PC-3 (cell line): ENCODE results near the gene DLGAP1. TPM values are rescaled to one million over a fixed set of nuclear protein-coding genes. Genes with fewer than 3 reads are reported as not detected.

Experiments
- ATAC-seq: fragments of 200-7000 bp; cut with Tn5 transposase; 2 replicates; pipeline ENCODE4 v1.9.1; 2020; ENCODE audit warnings: mild to moderate bottlenecking, moderate library complexity
- BruUV-seq: library from RNA; stranded (reverse); fragments of 400-500 nt; replicated peaks from 2 replicates; lab custom pipeline; 2021; lab: Mats Ljungman, UMichigan
- CTCF ChIA-PET: fragments of 300-600 bp; sonication (Branson Sonifier 250); formaldehyde crosslinking; loops from one replicate; lab custom pipeline; 2022; ENCODE audit warnings: antibody characterized with exemption; lab: Charles Lee
- POLR2A ChIA-PET: fragments of 300-600 bp; sonication (Branson Sonifier 250); formaldehyde crosslinking; loops from one replicate; lab custom pipeline; 2022; ENCODE audit warnings: antibody characterized with exemption; ENCODE audit not compliant: unreplicated experiment; lab: Charles Lee
- DNase-seq: peaks from one replicate; pipeline ENCODE4 v3.0.0-alpha.2; 2015
- H2AFZ ChIP-seq: fragments of 300-600 bp; sonication (generic); 2 replicates; pipeline ENCODE4 v1.6.0; 2016; ENCODE audit warnings: antibody characterized with exemption, low read length
- H3F3A ChIP-seq: fragments of 300-600 bp; sonication (generic); one replicate; pipeline ENCODE4 v1.6.0; 2017; ENCODE audit warnings: antibody characterized with exemption, low read length, control low read depth, mild to moderate bottlenecking; ENCODE audit not compliant: unreplicated experiment
- H3K27ac ChIP-seq: fragments of 300-600 bp; sonication (generic); 2 replicates; pipeline ENCODE4 v1.5.1; 2016; ENCODE audit warnings: mild to moderate bottlenecking, low read length
- H3K27me3 ChIP-seq: fragments of 300-600 bp; sonication (generic); 2 replicates; pipeline ENCODE4 v1.6.1; 2016; ENCODE audit warnings: low read length, mixed read lengths
- H3K36me3 ChIP-seq: fragments of 300-600 bp; sonication (generic); 2 replicates; pipeline ENCODE4 v1.6.1; 2016; ENCODE audit warnings: low read depth, mixed run types, low read length, mixed read lengths
- H3K4me1 ChIP-seq: fragments of 300-600 bp; sonication (generic); 2 replicates; pipeline ENCODE4 v1.5.1; 2016; ENCODE audit warnings: low read length; ENCODE audit not compliant: insufficient read depth
- H3K4me2 ChIP-seq: fragments of 300-600 bp; sonication (generic); 2 replicates; pipeline ENCODE4 v1.6.0; 2016; ENCODE audit warnings: low read length
- H3K4me3 ChIP-seq: fragments of 300-600 bp; sonication (generic); 2 replicates; pipeline ENCODE4 v1.5.1; 2016; ENCODE audit warnings: mild to moderate bottlenecking, low read length, mixed read lengths
- H3K79me2 ChIP-seq: fragments of 300-600 bp; sonication (generic); 2 replicates; pipeline ENCODE4 v1.6.1; 2017; ENCODE audit warnings: low read length, mixed read lengths
- H3K9ac ChIP-seq: fragments of 300-600 bp; sonication (generic); 2 replicates; pipeline ENCODE4 v1.6.0; 2016; ENCODE audit warnings: mild to moderate bottlenecking, low read length
- H3K9me2 ChIP-seq: fragments of 300-600 bp; sonication (generic); replicated peaks from 2 replicates; pipeline ENCODE4 v1.6.1; 2016; ENCODE audit warnings: mixed run types, low read length, mixed read lengths
- H3K9me3 ChIP-seq: fragments of 300-600 bp; sonication (generic); 2 replicates; pipeline ENCODE4 v1.6.1; 2016; ENCODE audit warnings: low read length, mixed read lengths
- H4K20me1 ChIP-seq: fragments of 300-600 bp; sonication (generic); 2 replicates; pipeline ENCODE4 v1.6.1; 2016; ENCODE audit warnings: low read length, mixed read lengths
- EZH2 ChIP-seq: fragments of 300-600 bp; sonication (generic); IDR thresholded peaks from one replicate; pipeline ENCODE4 v1.6.1; 2017; ENCODE audit warnings: antibody characterized with exemption, mild to moderate bottlenecking, low read length; ENCODE audit not compliant: unreplicated experiment
- EZH2phosphoT487 ChIP-seq: fragments of 300-600 bp; sonication (generic); IDR thresholded peaks from 2 replicates; pipeline ENCODE4 v1.6.1; 2018; ENCODE audit warnings: mild to moderate bottlenecking, antibody characterized with exemption, low read length, borderline replicate concordance
- intact Hi-C: fragments of 100-400 bp; cut with micrococcal nuclease; formaldehyde crosslinking; loops from 2 replicates; pipeline ENCODE4 v1.9.0; 2023
- total RNA-seq: library from RNA; depleted of rRNA; stranded (reverse); fragments of >200 nt; gene quantifications from 2 replicates; pipeline ENCODE4 v1.2.3, GENCODE V29; 2014
- TF ChIP-seq, protein P1 (sequence below): fragments of 300-600 bp; sonication (generic); conservative IDR thresholded peaks from 2 replicates; pipeline ENCODE4 v1.5.1; 2017; ENCODE audit warnings: antibody characterized with exemption, low read depth, mild to moderate bottlenecking, low read length

The DLGAP1 gene
- total RNA-seq, 1 experiment from 2014 or later = not detected

DNA sequence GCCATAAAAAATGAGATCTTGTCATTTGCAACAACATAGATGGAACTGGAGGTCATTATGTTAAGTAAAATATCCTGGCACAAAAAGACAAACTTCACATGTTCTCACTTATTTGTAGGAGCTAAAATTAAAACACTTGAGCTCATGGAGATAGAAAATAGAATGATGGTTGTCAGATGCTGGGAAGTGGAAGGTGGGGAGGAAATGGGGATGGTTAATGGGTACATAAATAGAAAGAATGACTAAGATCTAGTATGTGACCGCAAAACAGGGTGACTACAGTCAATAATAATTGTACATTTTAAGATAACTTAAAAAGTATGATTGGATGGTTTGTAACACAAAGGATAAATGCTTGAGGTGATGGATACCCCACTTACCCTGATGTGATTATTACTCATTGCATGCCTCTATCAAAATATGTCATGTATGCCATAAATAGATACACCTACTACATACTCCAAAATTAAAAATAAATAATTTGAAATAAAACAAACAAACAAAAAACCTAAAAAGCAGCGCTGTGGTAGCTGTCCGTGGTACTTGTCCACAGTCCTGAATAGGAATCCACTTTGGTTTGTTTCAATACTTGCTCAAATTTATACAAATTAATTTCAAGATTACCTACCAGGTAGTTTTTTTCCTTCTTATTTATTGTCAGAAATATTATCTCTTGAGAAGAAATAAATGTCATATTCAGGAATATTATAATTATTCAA is 224.5 kb downstream of the DLGAP1 start:
- Histone ChIP-seq H3K4me1 (no peaks in the 10 kb centered on the region), H3K79me2 (no peaks in the 10 kb centered on the region), H3K4me3 (no peak overlapping the region), H3F3A (no peaks in the 10 kb centered on the region), H3K27ac (no peak overlapping the region), H3K9me2 (no peaks in the 10 kb centered on the region), H3K36me3 (no peaks in the 10 kb centered on the region), H2AFZ (no peak overlapping the region), H4K20me1 (no peaks in the 10 kb centered on the region), H3K9ac (no peak overlapping the region), H3K9me3 (peaks cover 21% of the 10 kb centered on the region; the same call in 1 of the 2 replicates), H3K27me3 (no peaks in the 10 kb centered on the region), H3K4me2 (no peak overlapping the region)
- DNase-seq (no peak), ATAC-seq (no peak)
- no TSS peak for BruUV-seq
- TF ChIP-seq EZH2phosphoT487 = no peak
- POLR2A ChIA-PET = no interaction called here
- intact Hi-C loops = no loop called here
- CTCF ChIA-PET = no interaction called here

DNA sequence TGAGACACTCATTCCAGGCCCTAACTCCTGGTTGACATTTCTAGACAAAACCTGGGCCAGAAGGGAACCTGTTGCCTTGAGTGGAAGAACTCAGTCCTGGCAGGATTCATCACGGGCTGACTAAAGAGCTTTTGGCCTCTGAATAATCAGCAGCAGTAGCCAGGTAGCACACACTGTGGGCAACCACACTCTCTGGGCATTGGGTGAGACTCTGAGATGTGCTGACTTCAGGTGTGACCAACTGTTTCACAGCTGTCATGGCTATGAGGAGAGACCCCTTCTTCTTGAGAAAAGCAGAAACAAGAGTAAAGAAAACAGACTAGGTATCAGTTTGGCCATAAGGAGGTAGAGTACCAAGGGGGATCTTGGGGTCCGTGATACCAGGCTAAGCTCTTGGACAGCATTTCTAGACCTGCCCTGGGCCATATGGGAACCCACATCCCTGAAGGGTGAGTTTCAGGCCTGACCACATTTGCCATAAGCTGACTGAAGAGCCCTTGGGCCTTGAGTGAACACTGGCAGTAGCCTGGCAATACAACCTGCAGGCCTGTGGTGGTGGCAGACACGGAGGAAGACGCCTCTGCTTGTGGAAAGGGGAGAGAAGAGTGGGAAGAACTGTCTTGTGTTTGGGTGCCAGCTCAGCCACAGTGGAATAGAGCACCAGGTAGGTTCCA is 230.9 kb downstream of the DLGAP1 start:
- ChIA-PET CTCF (no interaction called here), POLR2A (no interaction called here)
- ATAC-seq (no peak), DNase-seq (no peak)
- Histone ChIP-seq H3K4me3 (no peak overlapping the region), H3K36me3 (no peaks in the 10 kb centered on the region), H4K20me1 (no peaks in the 10 kb centered on the region), H2AFZ (no peak overlapping the region), H3K9me2 (no peaks in the 10 kb centered on the region), H3K4me1 (no peaks in the 10 kb centered on the region), H3F3A (no peaks in the 10 kb centered on the region), H3K9me3 (peaks cover 18% of the 10 kb centered on the region), H3K9ac (no peak overlapping the region), H3K4me2 (no peak overlapping the region), H3K27ac (no peak overlapping the region), H3K79me2 (no peaks in the 10 kb centered on the region), H3K27me3 (no peaks in the 10 kb centered on the region)
- intact Hi-C loops = no loop called here
- BruUV-seq = no TSS peak
- no peak for TF ChIP-seq EZH2phosphoT487
- TF ChIP-seq, protein P1, sequence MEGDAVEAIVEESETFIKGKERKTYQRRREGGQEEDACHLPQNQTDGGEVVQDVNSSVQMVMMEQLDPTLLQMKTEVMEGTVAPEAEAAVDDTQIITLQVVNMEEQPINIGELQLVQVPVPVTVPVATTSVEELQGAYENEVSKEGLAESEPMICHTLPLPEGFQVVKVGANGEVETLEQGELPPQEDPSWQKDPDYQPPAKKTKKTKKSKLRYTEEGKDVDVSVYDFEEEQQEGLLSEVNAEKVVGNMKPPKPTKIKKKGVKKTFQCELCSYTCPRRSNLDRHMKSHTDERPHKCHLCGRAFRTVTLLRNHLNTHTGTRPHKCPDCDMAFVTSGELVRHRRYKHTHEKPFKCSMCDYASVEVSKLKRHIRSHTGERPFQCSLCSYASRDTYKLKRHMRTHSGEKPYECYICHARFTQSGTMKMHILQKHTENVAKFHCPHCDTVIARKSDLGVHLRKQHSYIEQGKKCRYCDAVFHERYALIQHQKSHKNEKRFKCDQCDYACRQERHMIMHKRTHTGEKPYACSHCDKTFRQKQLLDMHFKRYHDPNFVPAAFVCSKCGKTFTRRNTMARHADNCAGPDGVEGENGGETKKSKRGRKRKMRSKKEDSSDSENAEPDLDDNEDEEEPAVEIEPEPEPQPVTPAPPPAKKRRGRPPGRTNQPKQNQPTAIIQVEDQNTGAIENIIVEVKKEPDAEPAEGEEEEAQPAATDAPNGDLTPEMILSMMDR = no peak
- TF ChIP-seq EZH2 = no peak

DNA sequence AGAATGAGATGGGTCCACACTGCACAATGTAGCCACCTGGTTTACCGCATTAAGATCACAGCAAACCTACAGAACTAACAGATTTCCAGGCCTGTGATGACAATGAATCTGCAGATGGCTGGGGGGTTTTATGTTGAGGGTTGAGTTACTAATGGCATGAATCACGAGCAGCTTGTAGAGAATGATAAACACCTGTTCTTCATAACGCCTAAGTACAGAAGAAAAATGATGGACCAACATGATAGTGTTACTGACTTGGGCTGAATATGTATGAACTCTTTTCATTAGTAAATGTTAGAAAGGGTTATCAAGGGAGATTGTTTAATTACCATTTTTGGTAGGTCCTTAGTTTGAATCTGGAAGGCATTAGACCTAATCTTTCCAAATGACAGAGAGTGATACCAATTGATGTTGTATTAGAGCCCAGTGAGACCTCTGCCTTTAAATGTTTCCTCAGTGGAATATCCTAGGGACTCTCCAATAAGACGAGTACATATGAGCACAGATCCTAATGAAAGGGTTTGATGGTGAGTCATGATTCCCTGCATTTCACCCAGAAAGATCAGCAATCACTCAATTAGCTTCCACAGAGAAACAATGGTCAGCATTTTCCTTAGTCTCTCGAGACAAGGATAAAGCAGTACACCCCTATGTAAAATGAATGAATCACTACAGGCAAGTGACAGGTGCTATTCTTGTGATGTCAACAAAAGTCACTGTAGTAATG is 243.8 kb downstream of the DLGAP1 start:
- Histone ChIP-seq H3K79me2 (no peaks in the 10 kb centered on the region), H3K27ac (no peak overlapping the region), H3F3A (no peaks in the 10 kb centered on the region), H3K4me2 (no peak overlapping the region), H3K4me3 (no peak overlapping the region), H3K4me1 (no peaks in the 10 kb centered on the region), H2AFZ (no peak overlapping the region), H3K9ac (no peak overlapping the region), H3K9me2 (no peaks in the 10 kb centered on the region), H3K9me3 (peaks cover 29% of the 10 kb centered on the region), H3K36me3 (no peaks in the 10 kb centered on the region), H3K27me3 (no peaks in the 10 kb centered on the region), H4K20me1 (no peaks in the 10 kb centered on the region)
- CTCF ChIA-PET = no interaction called here
- intact Hi-C loops = no loop called here
- POLR2A ChIA-PET = no interaction called here
- BruUV-seq = no TSS peak
- TF ChIP-seq, protein P1 = no peak
- no peak for TF ChIP-seq EZH2
- TF ChIP-seq EZH2phosphoT487 = no peak
- ATAC-seq (no peak), DNase-seq (no peak)
